Measurements from ENCODE around the gene FLAD1.
A peak's percentile ranks its signal among the peaks of the same experiment; 100 is the strongest.

The FLAD1 gene

GRCh38 chr1:155005076-155006011 lies 22.2 kb downstream of the FLAD1 start:
- DNase-seq = no peak

GRCh38 chr1:155006601-155007101 lies 23.5 kb downstream of the FLAD1 start:
- peak; percentile 59 to 61 for DNase-seq

- no peak for DNase-seq
These were observed 24.2 kb downstream of the FLAD1 start for GRCh38 chr1:155007251-155007828.

- DNase-seq = no peak
These were observed 25.1 kb downstream of the FLAD1 start for GRCh38 chr1:155008015-155008941.

- no peak for DNase-seq
These were observed 26.1 kb downstream of the FLAD1 start for GRCh38 chr1:155009221-155009711.

- no peak for DNase-seq
These were observed 26.6 kb downstream of the FLAD1 start for GRCh38 chr1:155009742-155010141.

- peak in 1 of 2 donors; percentile 42 for DNase-seq
These were observed 27.2 kb downstream of the FLAD1 start for GRCh38 chr1:155010211-155010918.

GRCh38 chr1:155011004-155011416 lies 27.9 kb downstream of the FLAD1 start:
- DNase-seq = no peak

GRCh38 chr1:155011437-155012025 lies 28.4 kb downstream of the FLAD1 start:
- no peak for DNase-seq

- peak; percentile 83 to 86 for DNase-seq
These were observed 28.9 kb downstream of the FLAD1 start for GRCh38 chr1:155012026-155012546.

GRCh38 chr1:155012776-155013602 lies 29.8 kb downstream of the FLAD1 start:
- peak in 1 of 2 donors; percentile 50 for DNase-seq

- DNase-seq = no peak
These were observed 30.5 kb downstream of the FLAD1 start for GRCh38 chr1:155013632-155014031.

GRCh38 chr1:155014709-155015508 lies 31.8 kb downstream of the FLAD1 start:
- DNase-seq = no peak

GRCh38 chr1:155015527-155016230 lies 32.5 kb downstream of the FLAD1 start:
- DNase-seq = no peak

GRCh38 chr1:155016231-155016831 lies 33.2 kb downstream of the FLAD1 start:
- DNase-seq = no peak

GRCh38 chr1:155017041-155017945 lies 34.1 kb downstream of the FLAD1 start:
- DNase-seq = peak; percentile 66 to 72

GRCh38 chr1:155017946-155018316 lies 34.8 kb downstream of the FLAD1 start:
- no peak for DNase-seq
